HUES64 (cell line): Measurements from ENCODE around the gene SPINK7.

Experiments
- H3K27ac ChIP-seq: 2 replicates; pipeline ENCODE4 v1.7.0; 2013; ENCODE audit warnings: low read depth, low read length, inconsistent platforms
- H3K27me3 ChIP-seq: 2 replicates; pipeline ENCODE4 v1.6.1; 2013; ENCODE audit warnings: mild to moderate bottlenecking, low read length; ENCODE audit not compliant: insufficient read depth
- H3K36me3 ChIP-seq: 2 replicates; pipeline ENCODE4 v1.6.1; 2013; ENCODE audit warnings: mild to moderate bottlenecking, low read length; ENCODE audit not compliant: insufficient read depth
- H3K4me1 ChIP-seq: 2 replicates; pipeline ENCODE4 v1.6.1; 2013; ENCODE audit warnings: mild to moderate bottlenecking, low read length, moderate library complexity; ENCODE audit not compliant: insufficient read depth
- H3K4me3 ChIP-seq: 2 replicates; pipeline ENCODE4 v1.5.1; 2013; ENCODE audit warnings: mild to moderate bottlenecking, low read length, moderate library complexity
- H3K9ac ChIP-seq: 2 replicates; pipeline ENCODE4 v1.6.1; 2013; ENCODE audit warnings: mild to moderate bottlenecking, low read depth, low read length
- H3K9me3 ChIP-seq: 2 replicates; pipeline ENCODE4 v1.6.1; 2013; ENCODE audit warnings: low read depth, low read length; ENCODE audit not compliant: insufficient read depth
- WGBS: fragments of 150-250, 120-280 bp; methylation state at CpG from one replicate; pipeline ENCODE4 v1.1.7; 2013; ENCODE audit warnings: missing lambda C conversion rate; 5-methylcytosine and 5-hydroxymethylcytosine counted together

The SPINK7 gene

GRCh38 chr5:148347706-148348105, 35.5 kb downstream of the SPINK7 start:
- H3K4me3 ChIP-seq: no peak overlapping the region
- no peaks in the 10 kb centered on the region for H3K36me3 ChIP-seq
- no peaks in the 10 kb centered on the region for H3K4me1 ChIP-seq
- H3K27ac ChIP-seq: no peak overlapping the region
- no peaks in the 10 kb centered on the region for H3K27me3 ChIP-seq
- H3K9ac ChIP-seq: no peak overlapping the region
- WGBS: 100% methylated on average over 1 of the region's 1 CpG
- no peaks in the 10 kb centered on the region for H3K9me3 ChIP-seq

- 93% methylated on average over 1 of the region's 1 CpG for WGBS
- H3K4me3 ChIP-seq: no peak overlapping the region
- H3K27me3 ChIP-seq: no peaks in the 10 kb centered on the region
- no peak overlapping the region for H3K9ac ChIP-seq
- H3K4me1 ChIP-seq: no peaks in the 10 kb centered on the region
- H3K27ac ChIP-seq: no peak overlapping the region
- H3K9me3 ChIP-seq: no peaks in the 10 kb centered on the region
- H3K36me3 ChIP-seq: no peaks in the 10 kb centered on the region
Observed at GRCh38 chr5:148352696-148353095, 40.5 kb downstream of the SPINK7 start.

DNA sequence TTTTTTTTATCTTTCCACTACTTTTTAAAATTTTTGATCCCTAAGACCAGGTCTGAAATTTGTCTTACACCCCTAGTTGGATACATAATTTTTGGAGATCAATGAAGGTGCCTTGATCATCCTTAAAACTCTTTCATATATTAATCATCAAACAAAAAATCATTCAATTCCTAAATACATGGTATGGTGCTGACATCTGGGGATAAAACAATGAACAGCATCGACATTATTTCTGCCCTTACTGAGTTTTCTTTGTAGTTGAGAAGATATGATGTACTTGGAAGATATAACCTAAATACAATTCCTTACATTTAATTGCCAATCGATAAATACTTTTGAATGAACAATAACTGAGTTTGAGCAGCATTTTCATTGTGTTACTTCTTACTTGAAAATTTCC, 41.4 kb downstream of the SPINK7 start:
- Histone ChIP-seq H3K4me1 (no peaks in the 10 kb centered on the region), H3K36me3 (no peaks in the 10 kb centered on the region), H3K9me3 (no peaks in the 10 kb centered on the region), H3K27me3 (no peaks in the 10 kb centered on the region), H3K27ac (no peak overlapping the region), H3K4me3 (no peak overlapping the region), H3K9ac (no peak overlapping the region)
- WGBS: 86% methylated on average over 1 of the region's 2 CpGs

DNA sequence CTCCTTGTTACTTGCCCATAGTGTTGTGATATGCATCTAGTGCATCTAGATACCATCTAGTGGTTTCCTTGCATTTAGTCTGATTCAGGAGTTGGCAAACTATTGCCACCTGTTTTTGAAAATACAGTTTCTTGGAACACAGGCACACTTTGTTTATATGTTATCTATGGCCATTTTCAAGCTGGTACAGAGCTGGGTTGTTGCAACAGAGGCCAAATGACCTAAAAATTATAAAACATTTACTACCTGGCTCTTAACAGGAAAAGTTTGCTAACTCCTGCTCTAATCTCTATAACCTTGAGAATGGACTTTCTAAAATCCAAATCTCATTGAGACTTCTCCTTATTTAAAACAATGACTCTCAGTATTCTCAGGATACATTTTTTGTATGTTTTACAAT, 52.1 kb downstream of the SPINK7 start:
- Histone ChIP-seq H3K4me1 (no peaks in the 10 kb centered on the region), H3K27ac (no peak overlapping the region), H3K36me3 (no peaks in the 10 kb centered on the region), H3K4me3 (no peak overlapping the region), H3K9ac (no peak overlapping the region), H3K27me3 (no peaks in the 10 kb centered on the region), H3K9me3 (peaks cover 9% of the 10 kb centered on the region; the same call in 1 of the 2 replicates)
